Calu3 (cell line): Measurements from ENCODE around the gene CALML6. TPM values are rescaled to one million over a fixed set of nuclear protein-coding genes. Genes with fewer than 3 reads are reported as not detected.
A peak's percentile ranks its signal among the peaks of the same experiment; 100 is the strongest.

Experiments used
- BruUV-seq: library from RNA; stranded (reverse); fragments of 400-500 nt; replicated peaks from 2 replicates; lab custom pipeline; 2021; lab: Mats Ljungman, UMichigan
- CTCF ChIA-PET: fragments of 300-600 bp; sonication (Branson Sonifier 250); formaldehyde crosslinking; loops from one replicate; lab custom pipeline; 2022; ENCODE audit warnings: antibody characterized with exemption; lab: Charles Lee
- DNase-seq: peaks from one replicate; pipeline ENCODE4 v3.0.0; 2022
- H3K27ac Mint-ChIP-seq: one replicate; pipeline ENCODE4 v1.8.0; 2022; ENCODE audit warnings: mixed read lengths; ENCODE audit not compliant: unreplicated experiment
- H3K27me3 Mint-ChIP-seq: one replicate; pipeline ENCODE4 v1.8.0; 2022; ENCODE audit warnings: mixed read lengths; ENCODE audit not compliant: unreplicated experiment
- H3K36me3 Mint-ChIP-seq: one replicate; pipeline ENCODE4 v1.8.0; 2022; ENCODE audit warnings: mild to moderate bottlenecking, moderate library complexity, mixed read lengths; ENCODE audit not compliant: insufficient read depth, unreplicated experiment
- H3K4me1 Mint-ChIP-seq: one replicate; pipeline ENCODE4 v1.8.0; 2022; ENCODE audit warnings: mild to moderate bottlenecking, low read depth, mixed read lengths; ENCODE audit not compliant: unreplicated experiment
- H3K4me3 Mint-ChIP-seq: one replicate; pipeline ENCODE4 v1.8.0; 2022; ENCODE audit warnings: mild to moderate bottlenecking, low read depth, moderate library complexity, mixed read lengths; ENCODE audit not compliant: unreplicated experiment
- H3K9me3 Mint-ChIP-seq: one replicate; pipeline ENCODE4 v1.8.0; 2022; ENCODE audit warnings: low read depth, mixed read lengths; ENCODE audit not compliant: unreplicated experiment
- intact Hi-C: fragments of 100-400 bp; cut with micrococcal nuclease; formaldehyde crosslinking; loops from one replicate; pipeline ENCODE4 v1.10.0; 2022; ENCODE audit not compliant: unreplicated experiment
- total RNA-seq: library from RNA; stranded (reverse); gene quantifications from 2 replicates; pipeline ENCODE4 v1.2.3, GENCODE V29; 2022
- TF ChIP-seq, protein P1 (sequence below): fragments of 200-600 bp; IDR thresholded peaks from one replicate; pipeline ENCODE4 v1.8.0; 2022; ENCODE audit warnings: antibody characterized with exemption; ENCODE audit not compliant: unreplicated experiment

The CALML6 gene
- total RNA-seq, 1 experiment from 2014 or later = 0.59 TPM

DNA sequence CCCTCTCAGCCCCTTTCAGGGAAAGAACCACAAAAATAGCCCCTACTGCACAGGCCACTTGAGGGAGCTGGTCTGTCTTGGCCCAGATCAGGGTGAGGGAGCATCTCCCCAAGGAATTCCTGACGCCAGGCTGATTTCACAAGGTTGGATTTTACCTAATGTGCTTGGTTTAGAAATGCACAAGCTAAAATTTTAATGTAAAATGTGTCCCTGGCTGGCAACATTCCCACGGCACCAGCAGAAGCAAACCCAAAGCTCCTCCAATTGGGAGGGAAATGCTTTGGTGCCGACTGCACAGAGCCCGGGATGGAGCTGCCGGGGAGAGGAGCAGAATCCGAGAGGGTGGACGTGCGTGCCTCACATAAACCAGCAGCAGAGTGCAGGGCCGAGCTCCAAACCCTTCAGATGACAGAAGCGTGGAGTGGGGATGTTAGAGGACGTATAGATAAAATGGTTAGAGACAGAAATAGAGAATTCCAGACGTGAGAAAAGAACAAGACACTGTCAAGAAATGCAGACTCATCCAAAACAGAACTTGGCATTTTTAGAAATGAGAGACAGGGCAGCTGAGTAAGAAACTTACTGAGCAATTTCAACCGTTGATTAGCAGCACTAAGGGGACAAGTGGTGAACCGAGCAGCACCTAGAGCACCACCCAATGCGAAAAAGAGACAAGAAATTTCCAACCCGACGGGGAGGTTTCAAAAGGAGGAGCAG lies 45.6 kb downstream of the CALML6 start:
- CTCF ChIA-PET = interaction anchor here (1.2 to 5.0 kb wide), 2 partner anchors 79 to 83 kb away, joined by 3 to 22 read pairs; no protein-coding TSS in a partner anchor
- peak overlapping the region; percentile 40 for H3K4me3 Mint-ChIP-seq
- H3K36me3 Mint-ChIP-seq = no peaks in the 10 kb centered on the region
- H3K27ac Mint-ChIP-seq = no peak overlapping the region
- no TSS peak for BruUV-seq
- H3K4me1 Mint-ChIP-seq = peaks cover 10% of the 10 kb centered on the region
- intact Hi-C loops = loop anchor here (5.0 kb wide), 1 partner anchor 87 kb away; no protein-coding TSS in a partner anchor
- DNase-seq = no peak
- H3K9me3 Mint-ChIP-seq = no peaks in the 10 kb centered on the region
- TF ChIP-seq, protein P1, sequence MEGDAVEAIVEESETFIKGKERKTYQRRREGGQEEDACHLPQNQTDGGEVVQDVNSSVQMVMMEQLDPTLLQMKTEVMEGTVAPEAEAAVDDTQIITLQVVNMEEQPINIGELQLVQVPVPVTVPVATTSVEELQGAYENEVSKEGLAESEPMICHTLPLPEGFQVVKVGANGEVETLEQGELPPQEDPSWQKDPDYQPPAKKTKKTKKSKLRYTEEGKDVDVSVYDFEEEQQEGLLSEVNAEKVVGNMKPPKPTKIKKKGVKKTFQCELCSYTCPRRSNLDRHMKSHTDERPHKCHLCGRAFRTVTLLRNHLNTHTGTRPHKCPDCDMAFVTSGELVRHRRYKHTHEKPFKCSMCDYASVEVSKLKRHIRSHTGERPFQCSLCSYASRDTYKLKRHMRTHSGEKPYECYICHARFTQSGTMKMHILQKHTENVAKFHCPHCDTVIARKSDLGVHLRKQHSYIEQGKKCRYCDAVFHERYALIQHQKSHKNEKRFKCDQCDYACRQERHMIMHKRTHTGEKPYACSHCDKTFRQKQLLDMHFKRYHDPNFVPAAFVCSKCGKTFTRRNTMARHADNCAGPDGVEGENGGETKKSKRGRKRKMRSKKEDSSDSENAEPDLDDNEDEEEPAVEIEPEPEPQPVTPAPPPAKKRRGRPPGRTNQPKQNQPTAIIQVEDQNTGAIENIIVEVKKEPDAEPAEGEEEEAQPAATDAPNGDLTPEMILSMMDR = no peak
- peaks cover 53% of the 10 kb centered on the region for H3K27me3 Mint-ChIP-seq

DNA sequence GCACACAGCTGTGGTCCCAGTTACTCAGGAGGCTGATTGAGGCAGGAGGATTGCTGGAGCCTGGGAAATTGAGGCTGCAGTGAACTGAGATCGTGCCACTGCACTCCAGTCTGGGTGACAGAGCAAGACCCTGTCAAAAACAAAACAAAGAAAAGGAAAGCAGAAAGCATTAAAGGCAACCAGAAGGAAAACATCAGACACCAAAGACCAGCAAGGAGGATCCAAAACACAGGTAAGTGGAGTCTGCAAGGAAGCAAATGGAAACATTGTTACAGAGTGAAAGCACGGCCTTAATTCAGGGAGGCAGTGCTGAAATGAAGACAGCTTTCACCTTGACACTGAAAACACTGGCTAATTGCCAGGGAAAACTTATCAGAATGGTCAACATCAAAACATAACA lies 47.7 kb downstream of the CALML6 start:
- BruUV-seq = no TSS peak
- TF ChIP-seq, protein P1 = no peak
- Mint-ChIP-seq H3K4me1 (peaks cover 10% of the 10 kb centered on the region), H3K4me3 (no peak overlapping the region), H3K9me3 (peaks cover 2% of the 10 kb centered on the region), H3K27ac (no peak overlapping the region), H3K27me3 (peaks cover 68% of the 10 kb centered on the region), H3K36me3 (no peaks in the 10 kb centered on the region)
- intact Hi-C loops = loop anchor here (5.0 kb wide), 1 partner anchor 85 kb away; no protein-coding TSS in a partner anchor
- no peak for DNase-seq
- CTCF ChIA-PET = no interaction called here

DNA sequence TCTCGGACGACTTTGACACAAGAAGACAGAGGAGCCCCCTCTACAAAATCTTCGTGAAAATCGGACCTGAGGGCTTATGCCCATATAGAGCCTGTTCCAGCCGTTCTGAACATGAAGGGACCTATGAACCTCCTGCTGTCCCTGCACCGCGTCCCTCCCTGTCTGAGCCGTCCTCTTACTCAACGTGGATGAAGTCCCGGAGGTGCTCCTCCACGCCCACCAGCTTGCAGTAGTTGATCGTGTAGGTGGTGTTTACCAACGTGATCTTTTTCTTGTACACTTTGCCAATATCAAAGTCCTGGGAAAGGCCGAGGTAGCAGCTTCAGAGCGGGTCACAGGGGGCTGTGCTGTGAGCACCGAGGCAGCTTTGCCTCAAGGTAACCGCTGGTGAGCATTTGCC lies 48.5 kb downstream of the CALML6 start:
- Mint-ChIP-seq H3K36me3 (no peaks in the 10 kb centered on the region), H3K27me3 (peaks cover 68% of the 10 kb centered on the region), H3K9me3 (peaks cover 4% of the 10 kb centered on the region), H3K27ac (no peak overlapping the region), H3K4me3 (no peak overlapping the region), H3K4me1 (peaks cover 10% of the 10 kb centered on the region)
- CTCF ChIA-PET = no interaction called here
- no TSS peak for BruUV-seq
- DNase-seq = no peak
- TF ChIP-seq, protein P1 = no peak
- intact Hi-C loops = loop anchor here (5.0 kb wide), 1 partner anchor 84 kb away; no protein-coding TSS in a partner anchor

GRCh38 chr1:1964811-1965210 lies 49.8 kb downstream of the CALML6 start:
- Mint-ChIP-seq H3K4me3 (no peak overlapping the region), H3K27ac (no peak overlapping the region), H3K4me1 (peaks cover 10% of the 10 kb centered on the region), H3K27me3 (peaks cover 61% of the 10 kb centered on the region), H3K9me3 (peaks cover 4% of the 10 kb centered on the region), H3K36me3 (peaks cover 4% of the 10 kb centered on the region)
- no TSS peak for BruUV-seq
- TF ChIP-seq, protein P1 = no peak
- CTCF ChIA-PET = no interaction called here
- intact Hi-C loops = loop anchor here (5.0 kb wide), 1 partner anchor 82 kb away; no protein-coding TSS in a partner anchor
- no peak for DNase-seq
